ENCODE results near the gene HSPB8.
"Not testable (repeated sequence)": the region's sequence is repeated elsewhere in the genome, so short reads cannot be mapped to it uniquely, and the experiment has no call there.

Gene HSPB8

DNA sequence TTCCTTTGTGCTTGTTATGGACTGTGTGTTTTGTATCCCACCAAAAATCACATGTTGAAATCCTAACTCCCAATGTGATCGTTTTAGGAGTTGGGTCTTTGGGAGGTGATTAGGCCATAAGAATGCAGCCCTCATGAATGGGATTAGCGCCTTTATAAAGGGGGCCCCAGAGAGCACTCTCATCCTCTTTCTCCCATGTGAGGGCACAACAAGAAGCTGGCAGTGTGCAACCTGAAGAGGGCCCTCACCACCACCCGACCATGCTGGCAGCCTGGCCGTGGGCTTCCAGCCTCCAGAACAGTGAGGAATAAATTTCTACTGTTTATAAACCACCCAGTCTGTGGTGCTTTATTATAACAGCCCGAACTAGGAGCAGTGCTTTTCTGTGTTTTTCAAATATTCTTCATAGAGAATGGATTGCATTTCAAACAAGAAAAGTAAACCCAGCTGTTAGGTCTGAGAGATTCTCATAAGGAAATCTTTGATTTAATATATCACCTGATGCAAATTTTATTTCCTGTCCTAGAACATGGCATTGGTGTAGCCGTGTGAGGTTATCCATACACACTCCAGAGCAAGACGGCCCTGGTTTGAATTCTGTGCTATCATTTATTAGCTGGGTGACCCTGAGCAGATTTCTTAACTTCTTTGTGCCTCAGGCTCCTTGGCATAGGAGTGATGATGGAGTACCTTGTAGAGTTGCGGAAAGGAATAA lies 27.8 kb downstream of the HSPB8 start:
- DNase-seq (ENCODE audit: low read depth in 2 of 2), result no peak

DNA sequence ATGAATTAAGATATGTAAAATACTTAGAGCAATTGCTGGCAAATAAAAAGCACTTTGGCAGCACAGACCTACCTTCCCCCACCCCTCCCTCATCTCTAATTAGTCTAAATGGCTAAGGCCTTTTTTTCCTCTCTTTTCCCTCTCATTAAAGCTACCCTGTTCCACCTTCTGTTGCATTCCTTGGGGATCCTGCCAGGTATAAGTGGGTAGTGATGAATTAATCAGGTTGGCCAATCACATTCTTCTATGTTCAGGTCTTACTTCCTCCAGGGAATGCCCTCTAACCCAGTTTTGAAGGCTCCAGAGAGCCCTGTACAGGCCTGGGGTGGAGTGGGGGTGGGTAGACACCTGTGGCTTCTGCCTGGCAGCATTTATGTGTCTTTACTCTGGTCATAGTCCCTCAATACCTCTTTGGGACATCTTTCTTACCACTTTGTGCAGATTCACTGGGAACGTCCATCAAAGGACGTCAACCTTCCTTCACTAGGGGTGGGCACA lies 28.4 kb downstream of the HSPB8 start:
- no peak for DNase-seq (ENCODE audit: low read depth in 2 of 2)

DNA sequence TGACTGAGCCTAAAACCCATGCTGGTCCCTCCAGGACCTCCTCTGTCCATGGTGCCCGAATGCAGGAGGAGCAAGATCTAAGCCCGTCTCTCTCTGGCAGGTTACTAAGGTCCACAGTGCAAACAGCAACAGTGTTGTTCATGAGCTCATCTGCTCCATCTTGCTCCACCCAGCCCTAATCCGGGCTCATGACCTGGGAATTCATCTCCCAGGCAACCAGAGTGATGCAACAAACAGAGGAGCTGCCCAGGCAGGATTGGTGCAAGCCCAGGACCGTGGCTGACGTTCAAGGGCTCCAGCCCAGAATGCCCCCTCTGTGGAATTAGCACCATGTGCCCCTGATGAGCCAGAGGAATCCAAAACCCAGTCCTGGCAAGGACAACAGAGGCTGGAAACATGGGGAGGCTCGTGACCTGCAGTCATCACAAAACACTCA lies 29.9 kb downstream of the HSPB8 start:
- no peak for DNase-seq (ENCODE audit: low read depth in 2 of 2)

- DNase-seq (ENCODE audit: low read depth in 2 of 2), result no peak
Observed at GRCh38 chr12:119211884-119212283, 33.2 kb downstream of the HSPB8 start.

DNA sequence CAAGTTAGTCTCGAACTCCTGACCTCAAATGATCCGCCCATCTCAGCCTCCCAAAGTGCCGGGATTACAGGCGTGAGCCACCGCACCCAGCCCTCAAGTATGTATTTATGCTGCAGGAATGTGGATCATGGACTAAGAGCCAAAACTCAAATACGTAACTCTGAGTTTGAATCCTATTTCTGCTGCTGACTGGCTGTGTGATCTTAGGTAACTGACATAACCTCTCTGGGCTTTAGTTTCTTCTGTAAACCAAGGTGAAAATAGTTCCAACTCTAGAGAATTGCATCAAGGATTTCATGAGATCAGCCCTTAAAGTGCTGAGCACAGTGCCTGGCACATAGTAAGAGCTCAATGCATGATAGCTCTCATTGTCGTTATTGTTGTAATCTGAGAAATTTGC lies 37.4 kb downstream of the HSPB8 start:
- DNase-seq (ENCODE audit: low read depth in 2 of 2), result no peak

DNA sequence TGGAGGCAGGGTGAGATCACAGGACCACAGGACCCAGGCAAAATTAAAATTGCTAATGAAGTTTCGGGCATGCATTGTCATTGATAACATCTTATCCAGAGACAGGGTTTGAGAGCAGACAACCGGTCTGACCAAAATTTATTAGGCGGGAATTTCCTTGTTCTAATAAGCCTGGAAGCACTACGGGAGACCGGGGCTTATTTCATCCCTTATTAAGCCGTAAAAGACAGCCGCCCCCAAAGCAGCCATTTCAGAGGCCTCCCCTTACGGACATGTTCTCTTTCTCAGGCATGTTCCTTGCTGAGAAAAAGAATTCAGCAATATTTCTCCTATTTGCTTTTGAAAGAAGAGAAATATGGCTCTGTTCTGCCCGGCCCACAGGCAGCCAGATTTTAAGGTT lies 40.1 kb downstream of the HSPB8 start:
- not testable (repeated sequence) for DNase-seq (ENCODE audit: low read depth in 2 of 2)

GRCh38 chr12:119222222-119222951 lies 43.7 kb downstream of the HSPB8 start:
- DNase-seq (ENCODE audit: low read depth in 2 of 2), result no peak

DNA sequence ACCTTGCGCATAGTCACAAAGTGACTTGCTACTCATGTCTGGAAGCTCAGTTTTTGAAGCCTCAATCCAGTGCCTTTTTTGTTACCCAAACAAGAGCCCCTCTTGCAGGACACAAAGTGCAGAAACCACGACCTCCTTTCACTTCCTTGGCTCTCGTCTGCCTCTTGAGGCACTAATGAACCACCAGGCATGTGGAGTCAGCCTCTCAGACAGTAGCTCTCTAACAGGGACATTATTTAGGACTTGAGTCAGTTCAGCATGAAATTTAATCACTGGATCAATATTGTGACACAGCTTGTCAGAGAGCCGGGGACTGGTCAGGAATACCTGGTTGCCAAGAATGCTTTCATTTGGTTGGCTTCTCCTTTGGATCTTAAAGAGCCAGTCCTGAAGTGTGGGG lies 46.7 kb downstream of the HSPB8 start:
- DNase-seq (ENCODE audit: low read depth in 2 of 2), result no peak

GRCh38 chr12:119227292-119227691 lies 48.6 kb downstream of the HSPB8 start:
- no peak for DNase-seq (ENCODE audit: low read depth in 2 of 2)

GRCh38 chr12:119229205-119229604 lies 50.5 kb downstream of the HSPB8 start:
- no peak for DNase-seq (ENCODE audit: low read depth in 2 of 2)

GRCh38 chr12:119229837-119230236 lies 51.1 kb downstream of the HSPB8 start:
- no peak for DNase-seq (ENCODE audit: low read depth in 2 of 2)

DNA sequence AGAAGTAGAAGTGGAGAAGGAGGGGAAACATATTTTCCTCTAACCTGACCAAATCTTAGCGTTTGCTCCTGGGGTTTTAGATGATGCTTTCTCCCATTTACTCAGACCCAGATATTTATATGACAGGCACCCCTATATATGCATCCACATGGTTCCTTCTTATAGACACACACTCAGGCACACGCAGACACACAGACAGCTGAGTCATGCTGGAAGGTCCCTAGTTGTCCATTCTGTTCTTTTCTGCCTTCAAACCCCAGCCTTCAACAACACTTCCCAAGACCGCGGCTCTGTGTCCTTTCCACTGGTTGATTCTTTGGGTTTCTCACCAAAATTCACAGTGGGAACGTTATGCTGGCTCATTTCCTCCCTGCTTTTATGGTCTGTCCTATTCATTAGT lies 52.1 kb downstream of the HSPB8 start:
- DNase-seq (ENCODE audit: low read depth in 2 of 2), result no peak

- DNase-seq (ENCODE audit: low read depth in 2 of 2), result no peak
Observed at GRCh38 chr12:119231774-119232173, 53.0 kb downstream of the HSPB8 start.

GRCh38 chr12:119235197-119235751 lies 56.5 kb downstream of the HSPB8 start:
- no peak for DNase-seq (ENCODE audit: low read depth in 2 of 2)

GRCh38 chr12:119236372-119236771 lies 57.6 kb downstream of the HSPB8 start:
- no peak for DNase-seq (ENCODE audit: low read depth in 2 of 2)

GRCh38 chr12:119239040-119239439 lies 60.3 kb downstream of the HSPB8 start:
- DNase-seq (ENCODE audit: low read depth in 2 of 2), result no peak

DNA sequence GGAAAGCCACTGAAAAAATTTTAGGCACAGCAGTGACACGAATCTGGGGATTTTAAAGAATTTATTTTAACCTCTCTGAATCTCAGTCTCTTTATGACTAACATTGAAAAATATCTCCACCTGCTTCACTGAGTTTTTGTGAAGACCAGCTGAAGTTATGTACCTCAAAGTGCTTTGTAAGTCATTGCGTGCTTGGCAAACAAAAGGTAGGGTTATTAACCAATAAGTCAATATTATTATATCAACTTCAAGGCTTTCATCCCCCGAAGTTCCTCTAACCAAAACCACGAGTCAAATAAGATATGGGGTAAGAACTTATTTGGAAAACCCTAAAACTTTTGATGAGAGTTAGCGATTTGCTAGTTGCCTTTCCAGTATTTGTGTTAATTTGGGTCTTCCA lies 62.3 kb downstream of the HSPB8 start:
- no peak for DNase-seq (ENCODE audit: low read depth in 2 of 2)

DNA sequence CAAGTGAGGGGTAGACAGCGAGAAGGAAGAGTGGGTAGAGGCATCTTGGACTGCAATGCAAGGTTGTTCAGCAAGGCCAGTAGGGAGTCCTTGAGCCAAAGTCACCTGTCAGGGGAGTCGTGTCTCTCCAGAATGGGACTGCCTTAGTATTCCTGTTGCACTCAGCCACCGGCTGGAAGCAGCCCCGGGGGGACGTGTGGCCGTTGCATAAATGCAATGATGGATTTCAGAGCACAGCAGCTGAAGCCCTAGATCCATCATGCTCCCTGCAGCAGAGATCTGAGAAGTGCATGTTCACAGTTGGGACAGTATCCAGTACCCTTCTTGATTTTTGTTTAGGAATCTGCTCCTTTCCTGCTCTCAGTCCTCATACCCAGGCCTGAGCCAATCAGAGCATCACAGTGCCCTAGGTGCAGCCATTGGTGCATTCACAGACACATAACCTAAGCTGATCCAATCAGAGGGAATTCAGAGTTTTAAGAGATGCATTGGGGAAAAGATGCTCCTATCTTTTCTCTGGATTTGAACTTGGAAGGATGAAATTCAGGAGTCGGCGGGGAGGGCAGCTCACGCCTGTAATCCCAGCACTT lies 62.9 kb downstream of the HSPB8 start:
- no peak for DNase-seq (ENCODE audit: low read depth in 2 of 2)

Data from stimulated activated CD4-positive, alpha-beta T cell treated with anti-CD3 and anti-CD28 coated beads, Interleukin-15, amount 100 ng/mL, for 48 hours (primary cell).